ENCODE results near the gene COL4A6.
"Not testable (repeated sequence)": the region's sequence is repeated elsewhere in the genome, so short reads cannot be mapped to it uniquely, and the experiment has no call there.

The COL4A6 gene

GRCh38 chrX:108399418-108400165, 38.6 kb downstream of the COL4A6 start:
- no peak for DNase-seq

GRCh38 chrX:108397627-108398391, 40.4 kb downstream of the COL4A6 start:
- no peak for DNase-seq

- DNase-seq = no peak
Observed at GRCh38 chrX:108396986-108397385, 41.2 kb downstream of the COL4A6 start.

- DNase-seq = no peak
Observed at GRCh38 chrX:108396188-108396891, 41.9 kb downstream of the COL4A6 start.

- DNase-seq = not testable (repeated sequence)
Observed at GRCh38 chrX:108390976-108391717, 47.1 kb downstream of the COL4A6 start.

DNA sequence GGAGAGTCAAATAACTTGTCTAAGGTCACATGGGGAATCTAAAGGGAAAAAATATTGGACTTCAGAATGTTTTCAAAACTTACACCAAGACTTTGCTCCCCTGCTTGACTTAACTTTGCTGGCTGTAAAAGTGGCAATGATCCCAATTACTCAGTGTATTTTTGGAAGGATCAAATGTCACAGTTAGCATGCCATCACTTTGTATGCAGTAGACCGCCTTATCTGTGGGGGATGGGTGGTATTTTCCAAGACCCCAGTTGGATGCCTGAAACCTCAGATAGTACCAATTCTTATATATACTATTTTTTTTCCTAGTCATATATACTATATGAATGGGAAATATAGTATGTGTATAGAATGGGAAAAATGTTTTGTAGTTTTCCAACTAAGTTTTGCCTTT, 53.4 kb downstream of the COL4A6 start:
- no peak for DNase-seq

- no peak for DNase-seq
Observed at GRCh38 chrX:108380222-108380621, 58.0 kb downstream of the COL4A6 start.

- not testable (repeated sequence) for DNase-seq
Observed at GRCh38 chrX:108376821-108377220, 61.4 kb downstream of the COL4A6 start.

- DNase-seq = not testable (repeated sequence)
Observed at GRCh38 chrX:108375591-108375990, 62.6 kb downstream of the COL4A6 start.

DNA sequence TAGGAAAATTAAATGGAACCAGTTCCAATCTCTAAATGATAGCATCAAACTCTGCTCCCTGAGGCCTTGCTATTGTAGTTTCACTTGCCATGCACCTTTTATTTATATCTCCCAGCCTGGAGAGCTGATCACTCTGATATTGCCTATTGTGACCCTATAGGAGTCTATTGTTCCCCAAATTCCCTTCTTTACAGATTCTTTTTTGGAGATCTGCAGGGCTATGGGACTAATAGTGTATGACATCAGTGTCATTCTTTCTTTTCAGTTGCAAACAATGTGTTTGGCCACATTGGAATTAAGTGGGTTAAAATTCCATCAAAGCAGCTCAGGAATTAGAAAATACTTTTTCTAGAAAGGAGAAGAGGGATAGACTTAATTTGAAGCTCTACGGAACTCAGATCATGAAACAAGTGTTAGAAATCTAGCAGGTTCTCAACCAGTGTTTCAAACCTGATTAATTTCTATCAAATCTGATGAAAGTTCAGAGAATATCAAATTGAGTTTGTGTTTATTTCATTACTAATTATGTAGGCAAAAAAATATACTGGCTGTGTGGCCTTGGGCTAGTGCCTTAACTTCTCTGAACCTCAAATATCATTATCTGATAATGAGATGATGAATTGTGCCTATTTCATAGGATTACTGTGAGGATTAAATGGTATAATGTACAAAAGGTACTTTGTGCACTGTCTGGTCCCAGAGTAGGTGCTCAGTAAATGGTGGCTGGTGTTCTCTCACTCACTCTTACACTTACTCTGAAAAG, 71.4 kb downstream of the COL4A6 start:
- DNase-seq = no peak

DNA sequence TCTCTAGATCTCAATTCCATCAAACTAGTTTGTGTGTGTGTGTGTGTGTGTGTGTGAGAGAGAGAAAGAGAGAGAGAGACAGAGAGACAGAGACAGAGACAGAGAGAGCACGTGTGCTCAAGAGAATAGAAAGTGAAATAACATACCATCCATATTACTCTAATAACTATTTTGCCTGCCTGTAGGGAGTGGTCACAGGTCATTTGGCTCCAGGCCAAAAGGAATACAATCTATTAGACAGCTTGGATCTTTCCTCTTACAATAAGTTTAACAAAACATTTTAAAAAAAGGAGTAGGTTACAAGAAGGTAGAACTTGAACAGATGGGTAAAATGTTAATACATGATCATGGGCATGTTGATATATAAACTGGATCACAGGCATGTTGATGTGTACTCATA, 76.2 kb downstream of the COL4A6 start:
- DNase-seq = no peak

DNA sequence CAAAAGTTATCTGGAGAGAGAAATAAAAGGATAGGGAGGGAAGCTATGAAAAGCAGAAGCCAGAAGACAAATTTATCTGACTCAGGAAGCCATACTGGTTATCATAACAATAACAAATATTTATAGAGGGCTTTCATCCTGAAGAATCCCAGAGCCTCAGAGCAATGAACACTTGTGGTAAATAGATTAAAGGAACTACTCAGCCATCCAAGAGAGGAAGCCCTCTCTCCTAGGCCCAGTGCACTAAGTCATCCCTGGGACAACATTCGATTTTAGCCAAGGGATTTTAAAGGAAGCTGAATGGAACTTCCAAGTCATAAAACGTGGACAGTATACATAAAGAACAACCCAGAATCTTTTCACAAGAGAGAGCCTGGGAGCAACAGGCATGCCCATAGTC, 76.9 kb downstream of the COL4A6 start:
- DNase-seq = no peak

- DNase-seq = no peak
Observed at GRCh38 chrX:108359806-108360602, 78.2 kb downstream of the COL4A6 start.

- no peak for DNase-seq
Observed at GRCh38 chrX:108353452-108353851, 84.8 kb downstream of the COL4A6 start.

DNA sequence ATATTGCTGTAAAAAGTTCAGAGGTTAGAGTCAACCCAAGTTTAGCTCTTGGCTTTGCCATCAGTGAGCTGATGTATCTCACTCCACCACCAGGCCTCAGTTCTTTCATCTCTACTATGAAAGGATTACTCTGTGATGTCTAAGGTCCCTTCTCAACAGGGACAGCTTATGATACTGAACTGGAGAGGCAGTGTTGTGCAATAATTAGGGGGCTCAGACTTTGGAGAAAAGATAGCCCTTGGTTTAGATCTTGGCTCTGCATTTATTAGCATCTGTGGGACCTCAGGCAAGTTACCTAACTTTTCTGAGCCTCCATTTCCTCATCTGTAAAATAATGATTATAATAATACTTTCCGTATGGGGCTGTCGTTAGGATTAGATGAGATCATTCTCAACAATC, 89.0 kb downstream of the COL4A6 start:
- DNase-seq = no peak

- DNase-seq = no peak
Observed at GRCh38 chrX:108348525-108348924, 89.7 kb downstream of the COL4A6 start.

- DNase-seq = no peak
Observed at GRCh38 chrX:108347800-108348199, 90.4 kb downstream of the COL4A6 start.

- DNase-seq = no peak
Observed at GRCh38 chrX:108344216-108344615, 94.0 kb downstream of the COL4A6 start.

- no peak for DNase-seq
Observed at GRCh38 chrX:108341947-108342346, 96.3 kb downstream of the COL4A6 start.

- DNase-seq = no peak
Observed at GRCh38 chrX:108332281-108332680, 105.9 kb downstream of the COL4A6 start.

Data from NCI-H1048 (cell line).